ENCODE data around the gene ZNF821. TPM values are rescaled to one million over a fixed set of nuclear protein-coding genes. Genes with fewer than 3 reads are reported as not detected.
"Not testable (repeated sequence)": the region's sequence is repeated elsewhere in the genome, so short reads cannot be mapped to it uniquely, and the experiment has no call there.

Gene ZNF821
- total RNA-seq, 1 donor from 2014 or later = 13.7 TPM

DNA sequence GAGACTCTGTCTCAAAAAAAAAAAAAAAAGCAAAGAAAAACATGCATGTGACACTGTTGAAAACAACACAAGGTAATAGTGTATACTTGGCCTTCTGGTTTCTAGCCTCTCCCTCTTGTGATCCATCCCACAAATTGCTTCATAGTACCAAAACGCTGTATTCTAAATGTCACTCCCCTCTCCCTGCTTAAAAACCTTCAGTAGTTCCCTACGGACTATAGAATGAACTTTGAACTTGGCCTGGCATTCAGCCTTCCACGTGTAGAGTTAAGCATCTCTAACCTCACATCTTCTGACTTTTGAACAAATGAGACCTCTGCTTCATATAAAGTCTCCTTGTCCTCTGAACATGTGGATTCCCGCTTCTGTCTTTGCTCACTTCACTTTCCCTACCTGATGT lies 5.1 kb downstream of the ZNF821 start:
- TF ChIP-seq, protein P1, sequence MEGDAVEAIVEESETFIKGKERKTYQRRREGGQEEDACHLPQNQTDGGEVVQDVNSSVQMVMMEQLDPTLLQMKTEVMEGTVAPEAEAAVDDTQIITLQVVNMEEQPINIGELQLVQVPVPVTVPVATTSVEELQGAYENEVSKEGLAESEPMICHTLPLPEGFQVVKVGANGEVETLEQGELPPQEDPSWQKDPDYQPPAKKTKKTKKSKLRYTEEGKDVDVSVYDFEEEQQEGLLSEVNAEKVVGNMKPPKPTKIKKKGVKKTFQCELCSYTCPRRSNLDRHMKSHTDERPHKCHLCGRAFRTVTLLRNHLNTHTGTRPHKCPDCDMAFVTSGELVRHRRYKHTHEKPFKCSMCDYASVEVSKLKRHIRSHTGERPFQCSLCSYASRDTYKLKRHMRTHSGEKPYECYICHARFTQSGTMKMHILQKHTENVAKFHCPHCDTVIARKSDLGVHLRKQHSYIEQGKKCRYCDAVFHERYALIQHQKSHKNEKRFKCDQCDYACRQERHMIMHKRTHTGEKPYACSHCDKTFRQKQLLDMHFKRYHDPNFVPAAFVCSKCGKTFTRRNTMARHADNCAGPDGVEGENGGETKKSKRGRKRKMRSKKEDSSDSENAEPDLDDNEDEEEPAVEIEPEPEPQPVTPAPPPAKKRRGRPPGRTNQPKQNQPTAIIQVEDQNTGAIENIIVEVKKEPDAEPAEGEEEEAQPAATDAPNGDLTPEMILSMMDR (IDR thresholded peaks at IDR 0.05; ENCODE audit: insufficient read depth, low read length, poor library complexity, severe bottlenecking) = no peak
- Histone ChIP-seq H3K36me3 (ENCODE audit: control insufficient read depth, insufficient read depth, low read length) (peaks cover 1% of the 10 kb centered on the region), H3K27me3 (ENCODE audit: control insufficient read depth, insufficient read depth, low read length) (no peaks in the 10 kb centered on the region), H3K4me3 (ENCODE audit: low read depth, low read length) (no peak overlapping the region)
- no peak for DNase-seq (ENCODE audit: low read depth)

DNA sequence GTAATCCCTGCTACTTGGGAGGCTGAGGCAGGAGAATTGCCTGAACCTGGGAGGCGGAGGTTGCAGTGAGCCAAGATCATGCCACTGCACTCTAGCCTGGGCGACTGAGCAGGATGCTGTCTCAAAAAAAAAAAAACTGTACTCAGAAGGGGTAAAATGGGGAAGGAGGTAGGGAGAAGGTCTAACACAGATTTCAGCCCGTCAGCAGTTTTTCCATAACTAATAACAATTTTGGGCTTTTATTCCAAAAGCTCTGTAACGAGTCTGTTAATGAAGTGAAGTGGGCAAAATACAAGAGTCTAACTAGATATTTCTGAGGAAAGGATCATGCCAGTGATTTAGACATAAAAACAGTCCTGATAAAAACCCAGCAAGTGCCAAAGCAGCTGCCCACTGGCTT lies 10.8 kb downstream of the ZNF821 start:
- no peaks in the 10 kb centered on the region for H3K36me3 ChIP-seq (ENCODE audit: control insufficient read depth, insufficient read depth, low read length)

DNA sequence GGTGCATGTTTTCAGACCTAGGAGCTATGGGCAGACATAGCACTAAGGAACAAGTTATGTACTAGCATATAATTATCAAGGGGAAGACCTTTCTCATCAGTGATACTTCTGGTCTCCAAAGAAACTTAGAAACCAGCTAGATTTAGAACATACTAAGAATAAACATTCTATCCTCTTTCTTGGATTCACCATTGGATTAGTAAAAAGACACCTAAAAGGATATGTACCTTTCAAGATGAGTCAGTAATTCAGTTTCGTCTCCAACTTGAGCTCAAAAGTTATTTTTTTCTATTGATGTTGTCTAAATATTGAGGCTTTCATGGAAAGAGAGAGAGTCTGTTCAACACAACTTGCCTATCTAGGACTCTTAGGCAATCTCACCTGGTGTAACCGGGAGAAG lies 13.2 kb downstream of the ZNF821 start:
- TF ChIP-seq, protein P1 (IDR thresholded peaks at IDR 0.05; ENCODE audit: insufficient read depth, low read length, poor library complexity, severe bottlenecking) = no peak
- no peaks in the 10 kb centered on the region for H3K27me3 ChIP-seq (ENCODE audit: control insufficient read depth, insufficient read depth, low read length)
- H3K36me3 ChIP-seq (ENCODE audit: control insufficient read depth, insufficient read depth, low read length) = no peaks in the 10 kb centered on the region
- no peak overlapping the region for H3K4me3 ChIP-seq (ENCODE audit: low read depth, low read length)
- DNase-seq (ENCODE audit: low read depth) = no peak

More for the DNA sequence above, 10.8 kb downstream of the ZNF821 start:
- TF ChIP-seq, protein P1 (IDR thresholded peaks at IDR 0.05; ENCODE audit: insufficient read depth, low read length, poor library complexity, severe bottlenecking) = no peak
- Histone ChIP-seq H3K4me3 (ENCODE audit: low read depth, low read length) (no peak overlapping the region), H3K27me3 (ENCODE audit: control insufficient read depth, insufficient read depth, low read length) (no peaks in the 10 kb centered on the region)
- no peak for DNase-seq (ENCODE audit: low read depth)

DNA sequence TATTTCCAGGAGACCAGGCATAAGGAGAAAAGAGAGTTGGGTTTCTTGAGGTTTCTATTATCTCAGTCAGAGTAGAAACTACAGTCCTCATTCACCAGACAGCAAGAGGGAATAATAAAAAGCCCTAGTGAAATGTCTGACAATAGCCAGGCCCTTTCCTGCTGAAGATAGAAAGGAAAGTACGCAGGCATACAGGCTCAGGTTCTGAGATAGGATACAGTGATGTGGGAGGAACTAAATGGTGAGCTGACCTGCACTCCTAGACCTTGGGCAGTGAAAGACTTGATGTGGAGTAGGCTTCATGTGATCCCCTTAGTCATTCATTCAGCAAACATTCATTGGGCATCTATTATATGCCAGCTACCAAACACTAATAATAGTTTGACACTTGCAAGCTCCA lies 14.9 kb downstream of the ZNF821 start:
- no peaks in the 10 kb centered on the region for H3K27me3 ChIP-seq (ENCODE audit: control insufficient read depth, insufficient read depth, low read length)
- no peak overlapping the region for H3K4me3 ChIP-seq (ENCODE audit: low read depth, low read length)
- TF ChIP-seq, protein P1 (IDR thresholded peaks at IDR 0.05; ENCODE audit: insufficient read depth, low read length, poor library complexity, severe bottlenecking) = no peak
- no peak for DNase-seq (ENCODE audit: low read depth)
- H3K36me3 ChIP-seq (ENCODE audit: control insufficient read depth, insufficient read depth, low read length) = no peaks in the 10 kb centered on the region

DNA sequence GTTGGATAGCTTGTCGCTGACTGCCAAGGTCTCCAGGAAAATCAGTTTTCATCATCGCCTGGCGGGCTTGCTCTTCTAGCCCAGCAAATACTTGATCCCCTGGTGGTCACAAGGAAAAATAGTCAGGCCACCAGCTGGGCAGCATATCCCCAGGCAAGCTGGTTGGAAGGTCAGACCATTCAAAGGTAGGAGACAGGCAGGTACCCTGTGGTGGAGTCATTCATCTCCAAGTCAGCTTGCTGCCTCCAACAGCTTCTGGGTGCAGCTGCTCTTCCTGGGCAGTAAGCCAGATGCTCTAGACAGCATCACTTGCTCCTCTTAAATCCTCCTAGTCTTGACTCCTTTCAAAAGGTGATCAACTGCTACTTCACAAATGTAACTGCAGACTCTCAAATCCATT lies 16.0 kb downstream of the ZNF821 start:
- TF ChIP-seq, protein P1 (IDR thresholded peaks at IDR 0.05; ENCODE audit: insufficient read depth, low read length, poor library complexity, severe bottlenecking) = no peak
- no peaks in the 10 kb centered on the region for H3K36me3 ChIP-seq (ENCODE audit: control insufficient read depth, insufficient read depth, low read length)

DNA sequence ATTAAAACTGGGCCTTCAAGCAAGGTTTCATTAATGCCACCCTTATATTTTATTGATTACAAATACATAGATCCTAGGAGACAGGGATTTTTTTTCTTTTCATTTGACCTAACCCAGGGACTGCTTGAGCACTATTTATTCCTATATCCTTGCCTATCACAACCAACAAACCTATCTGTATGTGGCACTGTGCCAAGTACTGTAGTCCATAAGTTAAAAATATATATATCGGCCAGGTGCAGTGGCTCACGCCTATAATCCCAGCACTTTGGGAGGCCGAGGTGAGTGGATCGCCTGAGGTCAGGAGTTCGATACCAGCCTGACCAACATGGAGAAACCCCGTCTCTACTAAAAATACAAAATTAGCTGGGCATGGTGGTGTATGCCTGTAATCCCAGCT lies 16.8 kb downstream of the ZNF821 start:
- H3K27me3 ChIP-seq (ENCODE audit: control insufficient read depth, insufficient read depth, low read length); DNase-seq (ENCODE audit: low read depth); H3K36me3 ChIP-seq (ENCODE audit: control insufficient read depth, insufficient read depth, low read length); H3K4me3 ChIP-seq (ENCODE audit: low read depth, low read length): not testable (repeated sequence)

More for the DNA sequence above, 16.0 kb downstream of the ZNF821 start:
- DNase-seq (ENCODE audit: low read depth) = no peak
- Histone ChIP-seq H3K27me3 (ENCODE audit: control insufficient read depth, insufficient read depth, low read length) (no peaks in the 10 kb centered on the region), H3K4me3 (ENCODE audit: low read depth, low read length) (no peak overlapping the region)

Measured in kidney epithelial cell (primary cell).